HEK293 (cell line): ENCODE measurements around the gene KCTD19.
A peak's percentile ranks its signal among the peaks of the same experiment; 100 is the strongest.

Experiments
- BCL11A ChIP-seq: fragments of 450-650 bp; formaldehyde crosslinking; IDR thresholded peaks from 2 replicates; pipeline ENCODE4 v1.5.1; 2016; ENCODE audit warnings: low read depth, missing biosample characterization, missing genetic modification characterization
- EGR2 ChIP-seq: fragments of 450-650 bp; formaldehyde crosslinking; IDR thresholded peaks from 2 replicates; pipeline ENCODE4 v1.5.1; 2016; ENCODE audit warnings: low read depth, missing biosample characterization, missing genetic modification characterization
- GLIS1 ChIP-seq: fragments of 450-650 bp; formaldehyde crosslinking; IDR thresholded peaks from 2 replicates; pipeline ENCODE4 v1.5.1; 2016; ENCODE audit warnings: missing biosample characterization, missing genetic modification characterization
- GLIS2 ChIP-seq: fragments of 450-650 bp; formaldehyde crosslinking; IDR thresholded peaks from 2 replicates; pipeline ENCODE4 v1.5.1; 2016; ENCODE audit warnings: missing biosample characterization, missing genetic modification characterization
- HIC1 ChIP-seq: fragments of 450-650 bp; formaldehyde crosslinking; IDR thresholded peaks from 2 replicates; pipeline ENCODE4 v1.5.1; 2016; ENCODE audit warnings: missing biosample characterization, missing genetic modification characterization
- KLF17 ChIP-seq: fragments of 450-650 bp; formaldehyde crosslinking; IDR thresholded peaks from 2 replicates; pipeline ENCODE4 v1.5.1; 2016; ENCODE audit warnings: missing biosample characterization, missing genetic modification characterization
- MZF1 ChIP-seq: fragments of 450-650 bp; formaldehyde crosslinking; IDR thresholded peaks from 2 replicates; pipeline ENCODE4 v1.5.1; 2017; ENCODE audit warnings: missing biosample characterization, missing genetic modification characterization, borderline replicate concordance
- PRDM1 ChIP-seq: fragments of 450-650 bp; formaldehyde crosslinking; IDR thresholded peaks from 2 replicates; pipeline ENCODE4; 2016; ENCODE audit warnings: missing biosample characterization, missing genetic modification characterization
- REST ChIP-seq: fragments of 450-650 bp; formaldehyde crosslinking; IDR thresholded peaks from 2 replicates; pipeline ENCODE4 v1.5.1; 2016; ENCODE audit warnings: missing biosample characterization, missing genetic modification characterization
- SP7 ChIP-seq: fragments of 450-650 bp; formaldehyde crosslinking; IDR thresholded peaks from 2 replicates; pipeline ENCODE4 v1.5.1; 2016; ENCODE audit warnings: missing biosample characterization, missing genetic modification characterization
- TCF7L2 ChIP-seq: IDR thresholded peaks from 2 replicates; pipeline ENCODE4 v1.6.1; 2011; ENCODE audit warnings: low read depth, mild to moderate bottlenecking, inconsistent platforms, low read length, moderate library complexity, borderline replicate concordance
- ZBTB10 ChIP-seq: fragments of 450-650 bp; formaldehyde crosslinking; IDR thresholded peaks from 2 replicates; pipeline ENCODE4 v1.5.1; 2016; ENCODE audit warnings: missing biosample characterization, missing genetic modification characterization
- ZFHX2 ChIP-seq: fragments of 450-650 bp; formaldehyde crosslinking; conservative IDR thresholded peaks from 2 replicates; pipeline ENCODE4 v1.5.1; 2016; ENCODE audit warnings: missing biosample characterization, missing genetic modification characterization
- ZNF155 ChIP-seq: fragments of 450-650 bp; formaldehyde crosslinking; IDR thresholded peaks from 2 replicates; pipeline ENCODE4 v1.5.1; 2016; ENCODE audit warnings: missing biosample characterization, missing genetic modification characterization
- ZNF214 ChIP-seq: fragments of 450-650 bp; formaldehyde crosslinking; IDR thresholded peaks from 2 replicates; pipeline ENCODE4 v1.5.1; 2017; ENCODE audit warnings: missing biosample characterization, mild to moderate bottlenecking, missing genetic modification characterization, borderline replicate concordance
- ZNF266 ChIP-seq: fragments of 450-650 bp; formaldehyde crosslinking; IDR thresholded peaks from 2 replicates; pipeline ENCODE4 v1.5.1; 2016; ENCODE audit warnings: missing biosample characterization, missing genetic modification characterization, low read depth
- ZNF335 ChIP-seq: fragments of 450-650 bp; formaldehyde crosslinking; conservative IDR thresholded peaks from 2 replicates; pipeline ENCODE4 v1.5.1; 2016; ENCODE audit warnings: missing biosample characterization, missing genetic modification characterization
- ZNF404 ChIP-seq: fragments of 450-650 bp; formaldehyde crosslinking; IDR thresholded peaks from 2 replicates; pipeline ENCODE4 v1.5.1; 2017; ENCODE audit warnings: missing biosample characterization, missing genetic modification characterization
- ZNF560 ChIP-seq: fragments of 450-650 bp; formaldehyde crosslinking; IDR thresholded peaks from 2 replicates; pipeline ENCODE4 v1.5.1; 2017; ENCODE audit warnings: missing biosample characterization, missing genetic modification characterization, borderline replicate concordance
- ZNF704 ChIP-seq: fragments of 450-650 bp; formaldehyde crosslinking; IDR thresholded peaks from 2 replicates; pipeline ENCODE4 v1.5.1; 2016; ENCODE audit warnings: missing biosample characterization, missing genetic modification characterization
- ZNF76 ChIP-seq: fragments of 450-650 bp; formaldehyde crosslinking; IDR thresholded peaks from 2 replicates; pipeline ENCODE4; 2016; ENCODE audit warnings: low read depth, missing biosample characterization, missing genetic modification characterization, borderline replicate concordance
- ZSCAN18 ChIP-seq: fragments of 450-650 bp; formaldehyde crosslinking; IDR thresholded peaks from 2 replicates; pipeline ENCODE4 v1.5.1; 2016; ENCODE audit warnings: missing biosample characterization, missing genetic modification characterization
- TF ChIP-seq, protein P1 (sequence below): fragments of 450-650 bp; formaldehyde crosslinking; conservative IDR thresholded peaks from 2 replicates; pipeline ENCODE4 v1.5.1; 2016; ENCODE audit warnings: low read depth, missing biosample characterization, missing genetic modification characterization

The KCTD19 gene

DNA sequence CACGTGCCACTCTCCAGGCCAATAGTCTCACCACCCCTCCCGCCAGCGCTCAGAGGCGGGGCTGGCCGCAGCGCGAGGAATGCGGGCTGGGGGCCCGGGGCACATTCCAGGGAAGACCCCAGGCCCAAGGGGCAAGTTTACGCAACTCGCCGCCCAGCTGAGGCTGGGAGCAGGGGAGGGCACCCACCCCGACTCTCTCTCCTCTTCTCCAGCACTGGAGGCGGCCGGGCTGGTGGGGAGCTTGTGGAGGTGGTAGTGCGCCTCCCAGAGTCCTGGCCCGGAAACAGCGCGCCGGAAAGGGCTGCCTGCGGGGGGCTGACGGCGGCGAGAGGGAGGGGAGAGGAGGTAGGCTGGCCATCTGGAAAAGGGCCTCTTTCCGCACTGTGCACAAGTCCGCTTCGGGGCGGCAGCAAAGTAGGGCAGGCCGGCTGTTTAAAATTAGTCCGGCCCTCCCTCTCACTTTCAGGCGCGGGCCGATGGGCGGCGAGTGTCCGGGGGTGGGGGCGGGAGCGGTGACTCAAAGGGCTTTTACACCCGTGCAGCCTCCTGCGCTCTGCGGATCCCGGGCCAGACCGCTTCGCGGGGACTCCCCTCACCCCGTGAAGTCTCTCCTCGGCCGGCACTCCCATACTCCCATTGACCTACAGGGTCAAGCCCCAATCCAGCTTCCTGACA, 80.3 kb downstream of the KCTD19 start (continued):
- TF ChIP-seq, protein P1, sequence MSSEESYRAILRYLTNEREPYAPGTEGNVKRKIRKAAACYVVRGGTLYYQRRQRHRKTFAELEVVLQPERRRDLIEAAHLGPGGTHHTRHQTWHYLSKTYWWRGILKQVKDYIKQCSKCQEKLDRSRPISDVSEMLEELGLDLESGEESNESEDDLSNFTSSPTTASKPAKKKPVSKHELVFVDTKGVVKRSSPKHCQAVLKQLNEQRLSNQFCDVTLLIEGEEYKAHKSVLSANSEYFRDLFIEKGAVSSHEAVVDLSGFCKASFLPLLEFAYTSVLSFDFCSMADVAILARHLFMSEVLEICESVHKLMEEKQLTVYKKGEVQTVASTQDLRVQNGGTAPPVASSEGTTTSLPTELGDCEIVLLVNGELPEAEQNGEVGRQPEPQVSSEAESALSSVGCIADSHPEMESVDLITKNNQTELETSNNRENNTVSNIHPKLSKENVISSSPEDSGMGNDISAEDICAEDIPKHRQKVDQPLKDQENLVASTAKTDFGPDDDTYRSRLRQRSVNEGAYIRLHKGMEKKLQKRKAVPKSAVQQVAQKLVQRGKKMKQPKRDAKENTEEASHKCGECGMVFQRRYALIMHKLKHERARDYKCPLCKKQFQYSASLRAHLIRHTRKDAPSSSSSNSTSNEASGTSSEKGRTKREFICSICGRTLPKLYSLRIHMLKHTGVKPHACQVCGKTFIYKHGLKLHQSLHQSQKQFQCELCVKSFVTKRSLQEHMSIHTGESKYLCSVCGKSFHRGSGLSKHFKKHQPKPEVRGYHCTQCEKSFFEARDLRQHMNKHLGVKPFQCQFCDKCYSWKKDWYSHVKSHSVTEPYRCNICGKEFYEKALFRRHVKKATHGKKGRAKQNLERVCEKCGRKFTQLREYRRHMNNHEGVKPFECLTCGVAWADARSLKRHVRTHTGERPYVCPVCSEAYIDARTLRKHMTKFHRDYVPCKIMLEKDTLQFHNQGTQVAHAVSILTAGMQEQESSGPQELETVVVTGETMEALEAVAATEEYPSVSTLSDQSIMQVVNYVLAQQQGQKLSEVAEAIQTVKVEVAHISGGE (tag by site-specific recombination): peak; percentile 79
- no peak for TF ChIP-seq REST (tag by site-specific recombination)
- TF ChIP-seq TCF7L2: no peak; the same call in 1 of the 2 replicates
- TF ChIP-seq ZNF76 (tag by site-specific recombination): peak; percentile 25
- no peak for TF ChIP-seq ZNF214 (tag by site-specific recombination)
- no peak for TF ChIP-seq ZNF404
- TF ChIP-seq EGR2 (tag by site-specific recombination): peak; percentile 86
- peak; percentile 87 for TF ChIP-seq ZFHX2
- TF ChIP-seq ZNF335 (tag by site-specific recombination): peak; percentile 80
- peak; percentile 97 for TF ChIP-seq ZBTB10 (tag by site-specific recombination)
- 0 out of 2 replicates have a peak, but pooled peaks have one; percentile 38 for TF ChIP-seq PRDM1 (tag by site-specific recombination)
- TF ChIP-seq ZNF266 (tag by site-specific recombination): no peak
- no peak for TF ChIP-seq ZNF155 (tag by site-specific recombination)
- TF ChIP-seq ZSCAN18: 0 out of 2 replicates have a peak, but pooled peaks have one; percentile 11
- TF ChIP-seq MZF1 (tag by site-specific recombination): 0 out of 2 replicates have a peak, but pooled peaks have one; percentile 18
- no peak; the same call in 1 of the 2 replicates for TF ChIP-seq KLF17 (tag by site-specific recombination)
- no peak for TF ChIP-seq ZNF560 (tag by site-specific recombination)
- peak; percentile 84 for TF ChIP-seq GLIS1 (tag by site-specific recombination)
- TF ChIP-seq HIC1 (tag by site-specific recombination): 0 out of 2 replicates have a peak, but pooled peaks have one; percentile 22
- TF ChIP-seq SP7 (tag by site-specific recombination): peak; percentile 75
- peak; percentile 74 for TF ChIP-seq BCL11A (tag by site-specific recombination)
- TF ChIP-seq GLIS2 (tag by site-specific recombination): peak; percentile 97
- no peak for TF ChIP-seq ZNF704 (tag by site-specific recombination)
